Common myeloid progenitor, CD34-positive (primary cell): ENCODE results near the gene TMC2.

Experiments used
- CTCF ChIA-PET: fragments of 350-600 bp; sonication (Branson Sonifier 250); formaldehyde crosslinking; loops from one replicate; lab custom pipeline; 2021; ENCODE audit warnings: antibody characterized with exemption; lab: Charles Lee
- POLR2A ChIA-PET: fragments of 350-600 bp; sonication (Branson Sonifier 250); formaldehyde crosslinking; loops from one replicate; lab custom pipeline; 2021; ENCODE audit warnings: antibody characterized with exemption; lab: Charles Lee
- DNase-seq, 3 donors: peaks; one replicate each; pipeline versions ENCODE4 v3.0.0 to v3.0.0-alpha.2; 2013
- H3K27ac ChIP-seq, 2 experiments: 1 replicate in 1 of 2; 2 replicates in 1 of 2; pipeline ENCODE4 v1.7.0; 2013; ENCODE audit warnings: inconsistent platforms in 2 of 2, low read length in 2 of 2, mild to moderate bottlenecking in 2 of 2, low read depth in 1 of 2, moderate library complexity in 1 of 2; ENCODE audit not compliant: severe bottlenecking in 2 of 2, insufficient read depth in 1 of 2, poor library complexity in 1 of 2
- H3K27me3 ChIP-seq, 5 experiments: replicated peaks in 2 of 5; 1 replicate in 3 of 5; 2 replicates in 2 of 5; pipeline versions ENCODE4 v1.6.1 to v1.7.0; 2013; ENCODE audit warnings: low read length in 4 of 5, mild to moderate bottlenecking in 2 of 5, moderate library complexity in 2 of 5, inconsistent platforms in 1 of 5; ENCODE audit not compliant: insufficient read depth in 5 of 5, control insufficient read depth in 4 of 5
- H3K36me3 ChIP-seq, 4 experiments: 1 replicate in 2 of 4; 2 replicates in 2 of 4; pipeline versions ENCODE4 v1.6.1 to v1.7.0; 2013; ENCODE audit warnings: low read length in 3 of 4, control low read depth in 1 of 4, mild to moderate bottlenecking in 1 of 4; ENCODE audit not compliant: control insufficient read depth in 4 of 4, insufficient read depth in 4 of 4
- H3K4me1 ChIP-seq, 4 experiments: 1 replicate in 3 of 4; 2 replicates in 1 of 4; pipeline versions ENCODE4 v1.6.1 to v1.7.1; 2013; ENCODE audit warnings: low read length in 3 of 4, mild to moderate bottlenecking in 3 of 4, control low read depth in 1 of 4, inconsistent platforms in 1 of 4, moderate library complexity in 1 of 4; ENCODE audit not compliant: control insufficient read depth in 4 of 4, insufficient read depth in 4 of 4; ENCODE audit errors: control extremely low read depth in 1 of 4
- H3K4me3 ChIP-seq, 7 experiments: 1 replicate in 4 of 7; 2 replicates in 3 of 7; pipeline versions ENCODE4 v1.5.1 to v1.7.0; 2013; ENCODE audit warnings: mild to moderate bottlenecking in 7 of 7, low read length in 6 of 7, moderate library complexity in 6 of 7, inconsistent platforms in 2 of 7, low read depth in 2 of 7, control low read depth in 1 of 7; ENCODE audit not compliant: insufficient read depth in 4 of 7, control insufficient read depth in 1 of 7; ENCODE audit errors: extremely low read depth in 1 of 7
- H3K9me3 ChIP-seq, 5 experiments: 1 replicate in 4 of 5; 2 replicates in 1 of 5; pipeline versions ENCODE4 v1.6.1 to v1.7.1; 2013; ENCODE audit warnings: low read length in 4 of 5, mild to moderate bottlenecking in 2 of 5, inconsistent platforms in 1 of 5, low read depth in 1 of 5, moderate library complexity in 1 of 5; ENCODE audit not compliant: control insufficient read depth in 4 of 5, insufficient read depth in 2 of 5; ENCODE audit errors: control extremely low read depth in 1 of 5
- WGBS: methylation state at CpG from one replicate; pipeline ENCODE4 v1.1.5; 2013; ENCODE audit not compliant: insufficient coverage; 5-methylcytosine and 5-hydroxymethylcytosine counted together

The TMC2 gene

GRCh38 chr20:2610326-2610725 is 74.0 kb downstream of the TMC2 start:
- Histone ChIP-seq H3K27ac (no peak overlapping the region), H3K4me3 (no peak overlapping the region), H3K4me1 (no peaks in the 10 kb centered on the region), H3K9me3 (peaks cover 0 to 13% (median 13%) of the 10 kb centered on the region in 5 experiments), H3K27me3 (peaks cover 6 to 17% (median 7%) of the 10 kb centered on the region in 5 experiments), H3K36me3 (no peaks in the 10 kb centered on the region)
- DNase-seq, result no peak
- POLR2A ChIA-PET, result no interaction called here
- CTCF ChIA-PET, result no interaction called here
- 100% methylated on average over 2 of the region's 6 CpGs for WGBS

- Histone ChIP-seq H3K4me3 (no peak overlapping the region), H3K36me3 (no peaks in the 10 kb centered on the region), H3K27me3 (peaks cover 6 to 19% (median 7%) of the 10 kb centered on the region in 5 experiments), H3K27ac (no peak overlapping the region), H3K4me1 (no peaks in the 10 kb centered on the region), H3K9me3 (peaks cover 0 to 9% (median 6%) of the 10 kb centered on the region in 5 experiments)
- ChIA-PET POLR2A (no interaction called here), CTCF (no interaction called here)
- DNase-seq, result no peak
- 80% methylated on average over 3 of the region's 6 CpGs for whole genome bisulfite sequencing
Measured at GRCh38 chr20:2610941-2611720, 74.8 kb downstream of the TMC2 start.

GRCh38 chr20:2612073-2612472 is 75.7 kb downstream of the TMC2 start:
- Histone ChIP-seq H3K36me3 (no peaks in the 10 kb centered on the region), H3K27me3 (peaks cover 6 to 19% (median 7%) of the 10 kb centered on the region in 5 experiments), H3K27ac (no peak overlapping the region), H3K4me1 (no peaks in the 10 kb centered on the region), H3K9me3 (peaks cover 0 to 9% (median 6%) of the 10 kb centered on the region in 5 experiments), H3K4me3 (no peak overlapping the region)
- CTCF ChIA-PET, result no interaction called here
- POLR2A ChIA-PET, result no interaction called here
- WGBS, result 100% methylated on average over 3 of the region's 3 CpGs
- DNase-seq, result no peak

- Histone ChIP-seq H3K9me3 (peaks cover 0 to 5% (median 0%) of the 10 kb centered on the region in 5 experiments), H3K4me3 (no peak overlapping the region), H3K27ac (no peak overlapping the region), H3K27me3 (peaks cover 4 to 18% (median 7%) of the 10 kb centered on the region in 5 experiments), H3K4me1 (no peaks in the 10 kb centered on the region), H3K36me3 (no peaks in the 10 kb centered on the region)
- ChIA-PET POLR2A (no interaction called here), CTCF (no interaction called here)
- WGBS, result 93% methylated on average over 5 of the region's 9 CpGs
- DNase-seq, result no peak
Measured at GRCh38 chr20:2616634-2617033, 80.3 kb downstream of the TMC2 start.

GRCh38 chr20:2617099-2617714 is 80.8 kb downstream of the TMC2 start:
- ChIA-PET CTCF (no interaction called here), POLR2A (no interaction called here)
- no peaks in the 10 kb centered on the region for H3K36me3 ChIP-seq
- H3K9me3 ChIP-seq, result peaks cover 0 to 5% (median 0%) of the 10 kb centered on the region in 5 experiments
- DNase-seq, result no peak
- no peak overlapping the region for H3K27ac ChIP-seq
- no peak overlapping the region for H3K4me3 ChIP-seq
- 89% methylated on average over 11 of the region's 16 CpGs for WGBS
- no peaks in the 10 kb centered on the region for H3K4me1 ChIP-seq
- peaks cover 4 to 15% (median 6%) of the 10 kb centered on the region in 5 experiments for H3K27me3 ChIP-seq

- DNase-seq, result no peak
- 90% methylated on average over 3 of the region's 6 CpGs for WGBS
Measured at GRCh38 chr20:2618815-2619214, 82.4 kb downstream of the TMC2 start.

GRCh38 chr20:2619337-2619736 is 83.0 kb downstream of the TMC2 start:
- ChIA-PET POLR2A (interaction anchor here (0.6 kb wide), 1 partner anchor 1090 kb away, joined by 3 read pairs; no protein-coding TSS in a partner anchor), CTCF (no interaction called here)
- H3K4me1 ChIP-seq, result no peaks in the 10 kb centered on the region
- H3K27me3 ChIP-seq, result peaks cover 0 to 4% (median 0%) of the 10 kb centered on the region in 5 experiments
- no peak overlapping the region for H3K4me3 ChIP-seq
- H3K27ac ChIP-seq, result no peak overlapping the region
- peaks cover 0 to 5% (median 0%) of the 10 kb centered on the region in 5 experiments for H3K9me3 ChIP-seq
- no peaks in the 10 kb centered on the region for H3K36me3 ChIP-seq
- WGBS, result 68% methylated on average over 2 of the region's 2 CpGs
- no peak for DNase-seq

More at GRCh38 chr20:2618815-2619214, 82.4 kb downstream of the TMC2 start:
- H3K36me3 ChIP-seq, result no peaks in the 10 kb centered on the region
- H3K4me3 ChIP-seq, result no peak overlapping the region
- H3K27me3 ChIP-seq, result peaks cover 0 to 4% (median 0%) of the 10 kb centered on the region in 5 experiments
- ChIA-PET POLR2A (interaction anchor here (0.6 kb wide), 1 partner anchor 1090 kb away, joined by 3 read pairs; no protein-coding TSS in a partner anchor), CTCF (no interaction called here)
- peaks cover 0 to 5% (median 0%) of the 10 kb centered on the region in 5 experiments for H3K9me3 ChIP-seq
- no peaks in the 10 kb centered on the region for H3K4me1 ChIP-seq
- no peak overlapping the region for H3K27ac ChIP-seq
